Stimulated activated CD4-positive, alpha-beta T cell treated with anti-CD3 and anti-CD28 coated beads, Interleukin-2, amount 100 ng/mL, for 24 hours (primary cell): ENCODE data around the gene MAP7.

Experiments used
- DNase-seq, 2 donors: peaks; one replicate each; pipeline ENCODE4 v3.0.0-alpha.2; 2020

Gene MAP7

DNA sequence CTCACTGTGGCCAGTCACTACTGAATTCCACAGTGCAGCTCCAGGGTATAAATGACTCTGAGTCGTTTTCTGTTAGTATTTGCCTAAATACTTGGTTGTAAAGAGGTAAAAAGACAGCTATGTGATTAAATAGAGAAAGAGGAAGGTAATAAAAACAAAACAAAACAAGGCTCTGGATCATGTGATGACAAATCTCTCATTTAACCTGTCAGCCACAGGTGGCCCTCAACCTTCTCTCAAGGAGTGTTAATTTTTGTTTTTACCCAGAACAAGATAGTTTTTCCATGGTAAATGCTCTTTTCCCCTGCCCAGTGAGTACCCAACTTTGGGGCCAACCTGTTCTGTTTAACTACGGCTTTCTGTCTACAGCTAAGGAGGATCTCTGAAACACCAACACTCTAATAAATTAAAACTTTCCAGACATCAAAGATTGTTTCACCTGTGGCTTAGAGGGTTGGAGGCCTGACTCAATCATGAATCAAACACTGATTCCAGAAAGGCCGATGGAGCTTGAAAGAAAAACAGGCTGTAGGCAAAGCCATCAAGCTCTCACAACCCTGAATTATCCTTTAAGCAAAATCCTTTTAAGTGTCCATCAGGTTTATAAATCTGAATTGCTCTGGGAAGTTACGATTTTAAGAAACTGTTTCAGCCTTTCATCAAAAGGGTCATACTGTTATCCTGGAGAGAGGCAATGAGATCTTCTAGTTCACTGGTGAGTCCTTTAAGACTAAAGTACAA is 179.1 kb downstream of the MAP7 start:
- DNase-seq = no peak

DNA sequence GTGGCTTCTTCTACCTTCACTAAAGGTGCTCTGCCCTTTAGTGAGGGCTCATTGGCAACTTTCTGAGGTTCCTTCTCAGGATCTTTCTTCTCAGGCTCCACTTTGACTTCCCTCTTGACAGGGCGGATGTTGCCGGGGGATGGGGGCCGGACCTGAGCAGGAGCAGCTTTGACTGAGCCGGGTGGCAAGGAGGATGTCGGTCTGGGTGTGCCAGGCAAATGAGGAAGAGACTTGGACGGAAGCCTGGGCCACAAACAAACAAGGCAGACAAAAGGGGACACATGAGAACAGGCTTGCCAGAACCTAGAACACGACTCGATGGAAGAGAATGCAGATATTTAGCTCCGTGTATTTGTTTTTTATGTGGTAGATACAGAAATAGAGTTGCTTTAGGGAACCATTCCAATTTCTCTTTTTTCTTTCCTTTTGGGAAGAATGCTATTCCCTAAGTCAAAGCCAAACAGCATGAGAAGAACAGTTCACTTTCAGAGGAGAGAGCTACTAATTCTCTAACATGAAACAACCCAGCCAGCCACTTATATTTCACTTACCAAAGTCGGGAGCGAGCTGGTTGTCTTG is 184.4 kb downstream of the MAP7 start:
- DNase-seq = peak; percentile 23 to 29

DNA sequence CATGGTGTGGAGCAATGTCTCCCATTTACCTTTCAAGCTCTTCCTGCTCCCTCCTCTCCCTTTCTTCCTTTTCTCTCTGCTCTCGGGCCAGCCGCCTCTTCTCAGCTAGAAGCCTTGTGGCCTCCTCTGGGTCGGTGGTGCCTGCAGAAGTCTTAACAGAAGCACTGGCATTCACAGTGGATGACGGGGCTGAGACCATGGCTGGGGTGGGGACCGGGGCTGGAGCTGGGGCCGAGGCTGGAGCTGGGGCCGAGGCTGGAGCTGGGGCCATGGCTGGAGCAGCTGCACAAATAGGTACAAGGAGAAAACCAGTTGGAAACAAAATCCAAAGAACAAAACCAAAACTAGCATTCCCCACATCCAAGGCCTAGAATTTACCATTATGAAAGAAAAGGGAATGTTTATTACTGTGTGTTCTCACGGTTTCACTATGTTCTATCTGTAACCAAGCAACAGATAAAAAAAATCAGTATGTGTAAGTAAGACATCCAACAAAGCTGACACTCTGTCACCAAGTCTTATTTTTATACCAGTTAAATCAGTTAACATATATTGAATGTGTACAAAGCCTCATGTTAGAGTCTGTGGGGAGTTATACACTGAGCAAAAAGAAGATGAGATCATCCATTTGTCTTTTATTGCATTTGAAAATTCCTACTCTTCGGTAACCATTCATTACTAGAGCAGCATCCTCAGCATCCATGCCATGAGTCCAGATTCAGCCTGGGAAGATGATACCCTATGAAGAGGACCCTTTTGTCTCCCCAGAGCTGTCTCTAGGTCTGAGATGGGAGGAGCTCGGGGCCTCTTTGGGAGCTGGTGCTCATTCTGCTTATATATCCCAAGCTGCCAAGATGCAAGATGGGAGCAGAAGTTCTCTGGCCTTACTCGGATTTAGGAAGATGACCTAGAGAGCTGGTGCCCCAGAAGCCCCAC is 187.5 kb downstream of the MAP7 start:
- DNase-seq = no peak

DNA sequence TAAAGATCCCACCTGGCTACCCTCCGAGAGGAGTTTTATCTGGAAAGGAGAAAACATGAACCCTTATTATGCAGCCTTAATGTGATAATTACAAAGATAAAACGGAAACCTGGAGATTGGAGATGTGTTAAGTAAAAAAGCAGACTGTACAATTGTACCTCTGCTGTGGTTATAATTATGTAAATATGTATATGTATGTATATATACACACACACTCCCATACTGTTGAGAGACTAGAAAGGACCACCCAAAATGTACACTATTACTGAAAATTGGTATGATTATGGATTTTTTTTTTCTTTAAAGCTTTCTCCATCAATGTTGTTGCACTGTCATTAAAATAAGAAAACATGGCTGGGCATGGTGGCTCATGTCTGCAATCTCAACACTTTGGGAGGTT is 188.4 kb downstream of the MAP7 start:
- DNase-seq = no peak

DNA sequence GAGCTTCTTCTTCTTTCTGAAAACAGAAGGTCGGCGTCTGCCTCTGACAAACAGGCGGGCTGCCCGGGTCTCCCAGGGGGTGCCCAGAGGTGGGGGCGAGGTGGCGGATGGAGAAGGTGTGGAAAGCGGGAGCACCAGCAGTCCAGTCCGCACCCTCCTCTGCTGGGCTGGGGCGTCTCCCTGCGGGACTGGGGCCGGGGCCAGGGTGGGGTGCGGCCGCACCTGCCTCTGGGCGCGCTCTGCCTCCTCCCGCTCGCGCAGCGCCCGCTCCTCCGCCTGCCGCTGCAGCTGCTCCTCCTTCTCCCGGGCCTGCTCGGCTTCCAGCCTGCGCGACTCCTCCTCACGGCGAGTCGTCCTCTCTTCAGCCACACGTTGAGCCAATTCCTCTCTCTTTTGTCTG is 189.4 kb downstream of the MAP7 start:
- DNase-seq = no peak

DNA sequence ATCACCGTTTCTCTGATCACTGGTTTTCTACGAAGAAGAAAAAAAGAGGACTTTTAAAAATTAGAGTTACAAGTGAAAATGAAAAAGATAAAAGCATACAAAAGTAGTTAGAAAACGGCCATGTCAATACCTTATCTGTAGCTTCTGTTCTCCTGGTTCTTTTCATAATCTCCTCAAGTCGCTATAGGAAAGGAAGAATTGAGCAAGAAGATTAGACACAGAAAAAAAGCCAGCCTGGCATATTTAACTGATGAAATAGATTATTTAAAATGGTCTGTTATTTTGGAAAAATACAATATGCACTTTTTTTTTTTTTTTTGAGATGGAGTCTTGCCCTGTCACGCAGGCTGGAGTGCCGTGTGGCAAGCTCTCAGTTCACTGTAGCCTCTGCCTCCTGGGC is 190.4 kb downstream of the MAP7 start:
- no peak for DNase-seq

DNA sequence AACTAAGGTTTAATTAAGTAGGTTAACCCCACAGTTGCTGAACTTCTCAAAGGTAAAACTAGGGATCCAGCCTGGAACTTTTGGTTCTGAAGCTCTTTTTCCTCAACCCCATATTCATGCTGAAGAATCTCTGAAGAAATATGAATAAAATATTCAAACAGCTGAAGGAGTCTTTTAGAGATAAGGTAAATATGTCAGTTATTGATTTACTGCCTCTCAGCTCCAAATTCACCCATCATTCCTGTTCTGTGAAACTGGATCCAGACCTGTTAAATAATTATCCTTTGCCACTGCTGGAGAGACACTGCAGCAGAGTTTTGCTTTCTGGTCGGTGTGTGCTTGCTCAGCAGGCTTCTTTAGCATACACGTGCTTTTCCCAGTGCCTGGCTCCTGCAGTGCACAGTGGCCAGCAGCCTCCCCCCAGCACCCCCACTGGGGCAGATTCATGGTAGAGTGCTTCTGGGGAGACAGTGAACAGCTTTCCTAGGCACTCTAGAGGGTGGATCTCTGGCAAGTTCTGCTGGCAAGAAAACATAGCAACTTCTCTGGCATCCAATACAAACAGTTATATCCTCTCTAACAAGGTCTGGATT is 198.6 kb downstream of the MAP7 start:
- DNase-seq = no peak

DNA sequence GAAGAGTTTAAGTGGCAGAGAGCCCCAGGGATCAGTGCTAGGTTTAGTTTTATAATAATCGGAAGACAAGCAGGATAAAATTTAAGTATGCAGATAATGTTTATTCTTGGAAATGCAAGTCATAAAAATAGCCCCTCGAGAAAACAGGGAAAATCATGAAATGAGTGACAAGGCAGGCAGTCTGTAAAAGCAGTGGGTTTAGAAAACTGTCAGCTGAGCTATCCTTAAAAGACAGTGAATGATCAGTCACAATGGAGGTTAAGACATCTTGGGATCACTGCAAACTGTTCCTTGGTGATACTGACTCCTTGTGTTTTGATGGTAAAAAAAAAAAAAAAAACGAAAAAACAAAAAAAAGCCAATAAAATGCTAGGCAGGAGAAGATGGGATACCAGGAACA is 199.3 kb downstream of the MAP7 start:
- DNase-seq = no peak

DNA sequence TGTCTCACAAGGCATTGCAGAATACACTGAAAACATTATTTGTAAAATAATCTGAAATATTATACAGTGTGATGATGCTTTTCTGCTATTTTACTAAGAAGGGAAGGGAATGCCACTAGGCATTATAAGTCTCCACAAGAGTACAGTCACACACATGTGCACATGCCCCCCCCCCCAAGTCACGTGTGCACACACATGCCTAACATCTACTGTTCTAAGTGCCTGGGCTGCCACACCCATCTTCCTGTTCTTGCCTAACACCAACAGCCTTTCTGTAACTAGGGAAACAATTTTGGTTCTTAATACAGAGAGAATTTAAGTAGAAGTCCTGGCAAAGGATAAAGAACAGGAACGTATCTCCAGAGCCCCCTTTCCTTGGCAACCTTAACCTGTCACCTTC is 202.4 kb downstream of the MAP7 start:
- DNase-seq = no peak

DNA sequence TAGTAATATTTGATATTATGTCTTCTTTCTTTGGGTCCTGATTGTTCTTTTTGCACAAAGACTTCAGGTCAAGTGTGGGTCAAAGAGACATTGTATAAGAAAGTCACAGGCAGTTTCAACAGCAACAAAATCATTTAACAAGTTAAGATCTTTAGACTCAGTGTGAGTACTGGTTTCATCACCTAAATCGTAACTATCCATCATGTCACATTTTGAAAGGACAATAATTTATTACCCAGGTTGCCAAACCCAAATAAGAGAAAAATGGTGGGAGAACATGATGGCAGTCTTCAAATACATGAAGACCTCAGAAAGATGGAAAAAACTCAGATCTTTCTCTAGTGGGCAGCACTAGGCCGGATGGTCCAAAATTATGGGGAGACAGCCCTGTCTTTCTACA is 205.1 kb downstream of the MAP7 start:
- DNase-seq = no peak

DNA sequence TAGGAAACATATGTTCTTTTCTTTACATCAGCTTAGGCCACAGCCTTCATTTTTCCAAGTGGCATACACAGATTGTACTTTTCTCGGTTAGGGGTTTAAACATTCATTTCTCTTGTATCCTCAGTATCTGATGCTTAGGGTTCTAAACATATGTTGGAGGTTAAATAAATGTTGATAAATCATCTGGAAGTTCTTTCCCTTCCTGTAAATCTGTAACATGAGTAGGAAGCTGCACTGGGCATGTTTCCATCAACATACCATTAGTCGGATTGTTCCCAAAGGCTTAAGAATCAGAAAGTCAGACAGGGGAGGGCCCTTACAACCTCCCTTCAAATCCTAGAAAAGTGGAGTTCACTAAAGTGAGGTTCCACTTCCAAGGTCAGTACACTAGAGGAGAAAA is 205.8 kb downstream of the MAP7 start:
- no peak for DNase-seq

DNA sequence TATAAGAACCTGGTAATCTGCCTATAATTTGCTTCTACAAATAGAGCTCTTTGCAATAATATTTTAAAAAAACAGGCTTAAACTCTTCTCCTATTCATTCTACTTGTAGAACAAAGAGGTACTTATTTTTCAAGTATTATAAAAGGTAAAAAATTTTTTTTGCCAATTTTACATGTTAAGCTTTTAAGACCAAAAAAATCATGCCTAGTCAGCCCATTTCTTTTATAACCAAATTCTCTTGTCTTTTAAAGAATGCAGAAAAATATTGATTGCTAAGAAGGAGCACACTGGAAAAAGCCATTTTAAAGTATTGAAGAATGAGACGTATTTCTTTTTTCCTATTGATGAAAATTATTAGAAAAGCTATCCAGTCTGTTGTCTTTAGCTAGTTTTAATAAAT is 206.5 kb downstream of the MAP7 start:
- DNase-seq = no peak

DNA sequence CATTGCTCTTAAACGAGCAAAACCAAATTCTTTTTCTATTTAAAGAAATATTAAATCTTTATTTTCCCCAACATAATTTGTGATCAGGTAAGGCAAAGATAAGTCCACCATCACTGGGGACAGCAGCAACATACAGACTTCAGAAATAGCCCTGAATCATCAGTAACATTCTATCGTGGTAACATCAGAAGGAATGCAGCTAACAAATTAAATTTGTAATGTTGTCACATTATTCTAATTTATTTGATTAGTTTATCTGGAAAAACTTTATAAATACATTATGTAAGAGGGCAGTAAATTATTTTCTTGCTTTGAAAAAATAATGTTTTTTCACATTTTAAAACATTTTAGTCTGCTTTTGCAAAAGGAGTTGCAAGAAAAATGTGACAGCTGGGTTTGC is 206.9 kb downstream of the MAP7 start:
- DNase-seq = no peak

DNA sequence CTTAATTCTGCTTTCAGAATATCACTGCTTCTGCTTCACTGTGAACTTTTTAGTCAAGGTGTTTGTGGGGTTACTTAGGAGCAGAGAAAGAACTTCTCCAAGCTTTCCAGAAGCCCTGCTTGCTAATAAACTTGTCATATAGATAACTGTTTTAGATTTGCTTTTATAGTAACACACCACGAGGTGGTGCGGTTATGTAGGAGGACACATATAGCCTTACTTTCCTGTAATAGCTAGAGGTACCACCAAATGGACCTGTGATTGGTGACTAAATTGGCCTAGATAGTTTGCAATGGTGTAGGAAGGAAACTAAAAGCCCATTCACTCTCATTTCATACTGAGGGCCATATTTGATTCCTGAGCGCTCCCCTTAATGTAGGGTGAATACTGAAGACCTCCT is 208.3 kb downstream of the MAP7 start:
- no peak for DNase-seq

DNA sequence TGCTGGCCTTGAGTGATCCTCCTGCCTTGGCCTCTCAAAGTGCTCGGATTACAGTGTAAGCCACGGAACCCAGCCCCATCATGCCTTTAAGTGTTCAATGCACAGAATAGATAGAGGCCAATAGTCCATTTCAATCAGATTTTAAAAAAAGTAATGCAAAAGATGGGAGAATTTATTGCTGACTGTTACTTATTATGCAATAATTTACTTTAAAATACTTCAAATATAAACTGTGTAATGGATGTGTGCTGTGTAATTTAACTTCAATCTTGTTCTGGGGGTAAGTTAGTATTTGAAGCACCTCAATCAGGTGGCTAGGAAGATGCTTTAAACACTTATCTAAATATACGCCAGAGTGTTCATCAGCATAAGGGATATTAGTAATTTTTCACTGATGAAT is 208.9 kb downstream of the MAP7 start:
- DNase-seq = no peak

DNA sequence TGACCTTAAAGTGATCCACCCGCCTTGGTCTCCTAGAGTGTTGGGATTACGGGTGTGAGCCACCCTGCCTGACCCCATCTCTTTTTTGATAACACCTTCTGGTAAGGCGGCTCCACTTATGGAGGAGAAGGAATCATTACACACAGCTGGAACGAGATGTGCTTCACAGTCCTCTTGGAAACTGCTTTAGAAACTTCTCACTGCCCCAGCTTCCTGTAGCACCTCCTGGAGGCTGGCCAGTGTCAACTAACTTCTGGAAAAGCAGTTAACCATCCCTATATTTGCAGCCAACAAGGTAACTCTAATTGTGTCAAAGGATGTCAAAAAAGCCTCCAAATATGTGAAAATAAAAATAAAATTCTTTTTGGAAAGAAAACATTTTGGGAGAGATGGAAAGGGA is 211.7 kb downstream of the MAP7 start:
- DNase-seq = no peak

DNA sequence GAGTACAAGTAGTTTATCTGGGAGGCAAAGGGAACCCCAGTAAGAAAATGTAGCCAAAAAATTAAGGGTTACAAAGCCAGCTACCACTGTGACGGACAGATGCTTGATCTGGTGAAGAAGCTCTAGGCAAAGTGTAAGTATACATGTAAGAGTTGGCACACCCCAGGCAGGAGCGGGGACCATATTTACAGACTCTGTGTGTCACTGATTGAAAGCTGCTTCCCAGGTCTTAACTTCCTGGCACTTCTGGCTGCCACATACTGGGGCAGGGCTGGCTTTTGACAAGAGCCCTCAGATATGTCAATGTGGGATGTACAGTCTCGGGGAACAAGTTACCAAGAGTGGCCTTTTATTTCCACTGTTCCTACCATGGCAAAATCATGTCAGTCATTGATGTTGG is 212.6 kb downstream of the MAP7 start:
- DNase-seq = no peak

DNA sequence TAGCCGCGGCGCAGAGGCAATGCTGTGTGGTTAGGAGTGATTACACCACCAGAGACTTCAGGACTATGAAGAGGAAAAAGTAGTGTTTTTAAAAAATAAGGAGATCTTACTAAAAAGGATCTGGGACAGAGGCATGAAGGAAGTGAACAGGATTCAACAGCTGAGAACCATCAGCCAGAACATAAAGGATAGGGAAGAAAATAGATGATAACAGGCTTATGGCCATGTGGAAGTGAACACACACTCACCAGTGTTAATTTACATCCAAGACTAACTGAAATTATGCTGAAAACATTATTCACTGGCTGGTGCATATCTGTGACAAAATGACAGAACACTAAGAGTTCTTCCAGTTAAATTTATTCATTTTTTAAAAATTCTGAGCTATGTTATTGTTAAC is 213.1 kb downstream of the MAP7 start:
- DNase-seq = no peak

DNA sequence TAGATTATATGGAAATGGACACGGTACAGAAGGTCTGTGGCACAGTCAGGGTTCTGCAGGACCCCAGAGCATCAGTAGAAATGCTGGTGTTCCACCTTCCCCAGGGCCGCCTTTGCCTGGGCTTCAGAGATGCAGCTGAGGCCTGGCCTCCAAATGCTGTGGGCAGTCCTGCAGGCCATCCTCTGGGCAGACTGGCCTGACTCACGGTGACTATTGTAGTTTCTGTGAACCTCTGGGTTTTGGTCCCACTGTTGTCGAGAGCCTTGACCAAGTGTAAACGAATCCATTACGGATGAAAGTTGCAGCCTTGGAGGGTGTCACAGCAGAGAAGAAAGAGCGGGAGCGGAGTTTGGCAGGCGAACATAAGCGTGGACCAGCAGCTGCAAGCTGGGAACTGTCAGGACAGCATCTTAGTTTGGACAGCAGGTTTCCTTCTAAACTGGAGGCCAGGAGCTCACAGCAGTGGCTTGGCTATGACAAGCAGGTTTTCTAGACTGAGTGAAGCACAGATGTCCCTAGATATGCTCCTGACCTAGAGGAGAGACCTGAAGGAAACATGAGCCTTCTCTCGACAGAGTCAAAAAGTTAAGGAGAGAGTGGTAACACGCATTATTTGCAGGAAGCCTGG is 214.4 kb downstream of the MAP7 start:
- DNase-seq = no peak

DNA sequence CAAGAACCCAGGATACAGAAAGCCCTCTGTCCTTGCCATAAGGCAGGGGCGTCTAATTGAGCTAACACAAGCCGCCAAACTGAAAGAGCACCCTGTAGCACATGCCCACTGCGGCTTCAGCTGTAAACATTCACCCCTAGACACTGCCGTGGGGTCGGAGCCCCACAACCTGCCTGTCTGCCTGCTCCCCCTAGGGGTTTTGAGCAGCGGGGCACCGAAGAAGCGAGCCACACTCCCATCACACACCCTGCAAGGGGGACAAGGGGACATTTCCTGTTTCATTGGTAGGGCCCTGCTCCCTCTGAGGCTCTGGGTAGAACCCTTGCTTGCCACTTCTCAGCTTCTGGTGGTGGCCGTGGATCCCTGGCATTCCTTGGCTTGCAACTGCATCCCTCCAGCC is 215.4 kb downstream of the MAP7 start:
- DNase-seq = peak in 1 of 2 donors; percentile 5

DNA sequence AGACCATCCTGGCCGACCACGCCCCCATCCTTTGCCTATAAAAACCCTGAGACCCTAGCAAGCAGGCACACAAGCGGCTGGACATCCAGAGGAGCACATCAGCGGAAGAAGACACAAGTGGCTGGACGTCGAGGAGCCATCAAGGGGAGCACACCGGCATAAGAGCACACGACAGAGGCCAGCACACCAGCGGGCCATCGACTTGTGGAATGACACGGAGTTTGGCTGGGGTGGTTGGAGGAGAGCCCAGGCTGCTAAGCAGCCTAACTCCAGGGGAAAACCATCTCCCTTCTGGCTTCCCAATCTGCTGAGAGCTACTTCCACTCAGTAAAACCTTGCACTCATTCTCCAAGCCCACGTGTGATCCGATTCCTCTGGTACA is 215.8 kb downstream of the MAP7 start:
- no peak for DNase-seq

DNA sequence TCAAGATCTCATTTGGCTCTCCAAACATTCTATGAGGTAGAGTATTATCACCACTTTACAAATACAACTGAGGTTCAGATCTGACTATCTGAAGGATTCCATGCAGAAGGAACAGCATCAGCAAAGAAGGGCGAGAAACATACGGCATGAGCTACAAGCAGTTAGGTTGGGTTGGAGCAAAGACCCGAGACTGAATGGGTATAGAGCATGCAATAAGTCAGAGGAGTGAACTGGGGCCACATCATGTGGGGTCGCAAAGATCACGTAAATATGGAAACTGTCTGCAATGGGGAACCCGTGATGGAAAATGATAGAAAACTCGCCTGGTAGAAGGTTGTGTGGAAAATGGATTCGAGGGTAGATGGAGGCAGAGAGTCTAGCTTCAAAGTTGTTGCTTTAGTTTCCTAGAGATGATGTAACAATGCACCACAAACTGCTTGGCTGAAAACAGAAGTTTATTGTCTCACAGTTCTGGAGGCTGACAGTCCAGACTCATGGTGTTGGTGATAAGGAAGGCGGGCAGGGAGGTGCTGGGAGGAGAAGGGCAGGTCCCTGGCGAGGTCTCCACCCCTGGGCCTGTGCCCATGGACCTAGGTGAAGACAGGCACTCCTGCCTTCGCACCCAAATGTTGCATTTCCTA is 216.3 kb downstream of the MAP7 start:
- DNase-seq = no peak

DNA sequence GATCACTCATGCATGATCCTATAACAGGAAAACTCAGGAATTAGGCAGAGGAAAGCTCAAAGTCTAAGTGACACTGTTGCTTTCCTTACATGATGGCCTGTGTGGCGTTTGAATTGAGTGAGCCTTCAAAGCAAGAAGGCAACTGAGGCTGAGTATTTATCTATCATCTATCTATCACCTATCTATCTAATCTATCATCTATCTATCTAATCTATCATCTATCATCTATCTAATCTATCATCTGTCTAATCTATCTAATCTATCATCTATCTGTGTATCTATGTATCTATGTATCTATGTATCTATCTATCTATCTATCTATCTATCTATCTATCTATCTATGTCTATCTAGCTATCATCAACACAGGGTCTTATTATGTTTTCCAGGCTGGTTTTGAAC is 218.8 kb downstream of the MAP7 start:
- DNase-seq = no peak
